Myocyte (in vitro differentiated cells): ENCODE results near the gene RAMP1. TPM values are rescaled to one million over a fixed set of nuclear protein-coding genes. Genes with fewer than 3 reads are reported as not detected.
"Not testable (repeated sequence)": the region's sequence is repeated elsewhere in the genome, so short reads cannot be mapped to it uniquely, and the experiment has no call there.

Experiments used
- DNase-seq: peaks from one replicate; pipeline ENCODE4 v3.0.0-alpha.2; 2012; ENCODE audit warnings: low read depth
- total RNA-seq: library from RNA; depleted of rRNA; stranded (reverse); fragments of >200 nt; gene quantifications from 2 replicates; pipeline ENCODE4 v1.2.3, GENCODE V29; 2014

The RAMP1 gene
- total RNA-seq, 1 donor from 2014 or later: 20.9 TPM

- DNase-seq: no peak
These were observed 84.1 kb downstream of the RAMP1 start for GRCh38 chr2:237943395-237944094.

DNA sequence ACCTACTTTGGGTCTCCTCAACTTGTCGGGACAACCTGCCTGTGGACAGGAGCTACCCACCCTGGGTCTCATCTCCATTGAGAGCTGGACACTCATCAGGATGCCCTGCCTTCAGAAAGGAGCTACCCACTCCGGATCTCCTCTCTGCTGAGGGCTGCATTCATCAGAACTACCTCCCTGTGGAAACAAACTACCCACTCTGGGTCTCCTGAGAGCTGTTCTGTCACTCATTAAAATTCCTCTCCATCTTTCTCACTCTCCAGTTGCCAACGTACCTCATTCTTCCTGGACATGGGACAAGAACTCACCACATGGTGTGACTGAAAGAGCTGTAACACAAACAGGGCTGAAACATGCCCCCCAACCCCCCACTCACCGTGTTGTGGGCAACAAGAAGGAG, 84.9 kb downstream of the RAMP1 start:
- DNase-seq: no peak

DNA sequence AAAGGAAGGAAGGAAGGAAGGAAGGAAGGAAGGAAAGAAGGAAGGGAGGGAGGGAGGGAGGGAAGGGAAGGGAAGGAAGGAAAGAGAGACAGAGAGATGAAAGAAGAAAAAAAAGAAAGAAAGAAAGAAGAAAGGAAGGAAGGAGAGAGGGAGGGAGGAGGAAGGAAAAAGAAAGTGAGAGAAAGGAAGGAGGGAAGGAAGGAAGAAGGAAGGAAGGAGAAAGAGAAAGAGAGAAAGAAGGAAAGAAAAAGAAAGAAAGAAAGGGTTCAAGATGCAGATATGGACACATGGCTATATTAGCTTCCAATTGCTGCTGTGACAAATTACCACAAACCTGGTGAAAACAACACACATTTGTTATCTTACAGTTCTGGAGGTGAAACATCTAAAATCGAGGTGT, 87.0 kb downstream of the RAMP1 start:
- no peak for DNase-seq

DNA sequence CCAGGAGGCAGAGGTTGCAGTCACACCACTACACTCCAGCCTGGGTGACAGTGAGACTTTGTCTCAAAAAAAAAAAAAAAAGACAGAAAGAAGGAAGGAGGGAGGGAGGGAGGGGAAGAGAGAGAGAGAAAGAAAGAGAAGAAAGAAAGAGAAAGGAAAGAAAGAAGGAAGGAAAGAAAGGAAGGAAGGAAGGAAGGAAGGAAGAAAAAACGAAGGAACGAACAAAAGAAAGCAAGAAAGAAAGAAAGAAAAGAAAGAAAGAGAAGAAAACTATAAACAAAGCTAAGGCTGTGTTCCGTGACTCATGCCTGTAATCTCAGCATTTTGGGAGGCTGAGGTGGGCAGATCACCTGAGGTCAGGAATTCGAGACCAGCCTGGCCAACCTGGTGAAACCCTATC, 91.9 kb downstream of the RAMP1 start:
- DNase-seq: not testable (repeated sequence)

DNA sequence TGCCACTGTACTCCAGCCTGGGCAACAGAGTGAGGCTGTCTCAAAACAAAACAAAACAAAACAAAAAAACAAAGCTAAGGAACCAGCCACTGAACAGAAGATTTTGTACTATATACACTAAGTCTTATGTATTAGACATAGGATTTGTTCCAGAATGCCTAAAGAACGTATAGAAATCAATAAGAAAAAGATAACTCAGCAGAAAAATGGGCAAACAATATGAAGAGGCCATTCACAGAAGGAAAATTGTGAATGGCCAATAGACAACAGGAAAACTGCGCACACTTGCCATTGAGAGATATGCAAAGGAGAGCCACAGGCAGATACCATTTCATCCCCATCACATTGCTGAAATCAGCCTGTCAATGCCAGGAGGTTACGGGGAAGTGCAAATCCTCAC, 92.5 kb downstream of the RAMP1 start:
- no peak for DNase-seq

DNA sequence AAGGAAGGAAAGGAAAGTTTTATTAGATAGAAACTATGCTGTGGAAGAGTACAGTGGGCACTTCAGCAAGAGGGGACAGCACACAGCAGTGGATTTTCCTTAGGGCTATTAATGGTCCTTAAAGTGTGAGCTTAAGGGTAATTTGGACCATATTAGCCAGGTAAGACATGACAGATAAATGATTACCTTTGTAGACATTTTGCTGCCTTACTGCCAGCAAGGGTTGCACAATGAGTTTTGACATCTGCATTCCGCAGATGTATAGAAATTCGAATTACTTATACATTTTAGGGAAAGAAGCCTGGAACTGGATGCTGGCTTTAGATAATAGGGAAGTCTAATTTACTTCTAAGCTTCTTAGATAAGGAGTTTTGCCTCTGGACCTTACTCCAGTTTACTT, 93.4 kb downstream of the RAMP1 start:
- DNase-seq: no peak

DNA sequence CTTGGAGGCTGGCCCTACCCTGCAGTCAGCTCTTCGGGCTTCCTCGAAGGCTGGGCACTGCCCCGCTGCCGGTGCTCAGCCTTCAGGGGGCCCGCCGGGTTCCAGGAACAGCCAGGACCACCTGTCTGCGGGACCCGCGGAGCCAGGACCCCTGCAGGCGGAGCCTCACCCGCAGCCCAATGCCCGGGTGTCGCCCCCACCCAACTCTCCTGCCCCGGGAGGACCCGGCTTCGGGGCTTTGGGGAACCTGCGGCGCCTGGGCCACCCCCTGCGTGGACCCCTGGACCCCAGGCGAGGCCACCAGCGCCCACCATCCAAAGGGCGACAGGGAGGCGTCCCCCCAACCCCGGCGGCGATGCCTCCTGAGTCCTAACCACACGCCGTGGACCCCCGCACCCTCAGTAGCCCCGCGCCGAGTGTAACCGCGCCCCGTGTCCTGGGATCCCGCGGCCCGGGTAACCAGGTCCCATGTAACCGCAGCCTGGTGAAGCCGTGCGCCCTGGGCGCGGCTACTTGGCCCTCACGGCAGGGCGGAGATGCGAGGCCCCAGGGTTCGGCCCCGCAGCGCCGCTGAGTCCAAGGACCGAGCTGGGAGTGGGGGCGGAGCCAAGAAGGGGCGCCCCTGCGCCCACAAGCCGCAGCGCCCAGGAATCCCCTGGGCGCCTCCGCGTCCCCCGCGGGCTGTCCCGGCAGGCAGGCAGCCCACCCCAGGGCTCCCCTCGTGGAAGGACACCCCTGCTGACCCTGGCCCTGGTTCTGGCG, 96.4 kb downstream of the RAMP1 start:
- DNase-seq: no peak

- DNase-seq: no peak
These were observed 96.9 kb downstream of the RAMP1 start for GRCh38 chr2:237956402-237956736.

DNA sequence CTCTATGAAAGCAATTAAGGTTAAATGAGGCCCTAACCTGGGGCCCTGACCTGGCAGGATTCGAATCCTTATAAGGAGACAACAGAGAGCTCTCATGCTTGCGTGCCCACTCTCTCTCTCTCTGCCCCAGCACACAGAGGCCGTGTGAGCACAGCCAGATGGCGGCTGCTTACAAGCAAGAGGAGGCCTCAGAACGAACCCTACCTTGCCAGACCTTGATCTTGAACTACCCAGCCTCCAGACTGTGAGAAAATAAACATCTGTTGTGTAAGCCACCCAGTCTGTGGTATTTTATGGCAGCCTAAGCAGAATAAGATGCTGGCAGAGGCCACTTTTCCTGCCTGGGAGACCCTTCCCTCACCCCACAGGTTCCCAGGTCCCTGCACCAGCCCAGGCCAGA, 102.2 kb downstream of the RAMP1 start:
- DNase-seq: no peak

Other genes with a start within 250 kb of the RAMP1 start
- gene LRRFIP1, start 232.0 kb upstream of the RAMP1 start, total RNA-seq: 158 and 166 TPM in 2 replicates
- gene RBM44, start 60.8 kb upstream of the RAMP1 start, total RNA-seq: 0.05 and 0.37 TPM in 2 replicates
- 69.4 and 135 TPM in 2 replicates for gene UBE2F, start 107.4 kb downstream of the RAMP1 start, total RNA-seq
- 20.6 and 34.4 TPM in 2 replicates for gene SCLY, start 201.4 kb downstream of the RAMP1 start, total RNA-seq
- gene ESPNL, start 240.7 kb downstream of the RAMP1 start, total RNA-seq: 7.4 and 8.5 TPM in 2 replicates